ENCODE measurements around the gene ANK3. TPM values are rescaled to one million over a fixed set of nuclear protein-coding genes. Genes with fewer than 3 reads are reported as not detected.

Gene ANK3
- polyA plus RNA-seq, 1 experiment = 1.6 TPM

DNA sequence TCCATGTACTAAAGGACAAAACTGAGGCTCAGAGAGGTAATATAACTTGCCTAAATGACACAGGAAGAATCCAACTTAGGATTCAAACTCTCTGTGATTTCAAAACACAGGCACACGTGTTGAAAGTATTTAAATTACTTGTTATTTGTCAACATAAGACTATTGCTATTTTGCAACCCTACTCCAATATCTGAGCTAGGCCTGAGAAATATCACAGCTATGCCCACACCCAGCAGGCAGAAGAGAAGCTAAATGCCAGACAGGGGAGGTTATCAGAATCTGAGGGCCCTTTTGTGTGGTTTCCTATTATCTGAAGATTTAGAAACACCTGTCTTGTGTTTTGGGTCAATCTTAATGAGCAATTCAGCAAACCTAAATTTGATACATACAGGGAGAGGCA is 204.3 kb downstream of the ANK3 start:
- Histone ChIP-seq H3K9me3 (ENCODE audit: control insufficient read depth, insufficient read depth, low read length) (no peaks in the 10 kb centered on the region), H3K27me3 (ENCODE audit: control insufficient read depth, insufficient read depth, low read length) (no peaks in the 10 kb centered on the region), H3K4me3 (ENCODE audit: low read depth, low read length) (no peak overlapping the region), H3K27ac (ENCODE audit: low read depth, low read length) (no peak overlapping the region)
- TF ChIP-seq, protein P1, sequence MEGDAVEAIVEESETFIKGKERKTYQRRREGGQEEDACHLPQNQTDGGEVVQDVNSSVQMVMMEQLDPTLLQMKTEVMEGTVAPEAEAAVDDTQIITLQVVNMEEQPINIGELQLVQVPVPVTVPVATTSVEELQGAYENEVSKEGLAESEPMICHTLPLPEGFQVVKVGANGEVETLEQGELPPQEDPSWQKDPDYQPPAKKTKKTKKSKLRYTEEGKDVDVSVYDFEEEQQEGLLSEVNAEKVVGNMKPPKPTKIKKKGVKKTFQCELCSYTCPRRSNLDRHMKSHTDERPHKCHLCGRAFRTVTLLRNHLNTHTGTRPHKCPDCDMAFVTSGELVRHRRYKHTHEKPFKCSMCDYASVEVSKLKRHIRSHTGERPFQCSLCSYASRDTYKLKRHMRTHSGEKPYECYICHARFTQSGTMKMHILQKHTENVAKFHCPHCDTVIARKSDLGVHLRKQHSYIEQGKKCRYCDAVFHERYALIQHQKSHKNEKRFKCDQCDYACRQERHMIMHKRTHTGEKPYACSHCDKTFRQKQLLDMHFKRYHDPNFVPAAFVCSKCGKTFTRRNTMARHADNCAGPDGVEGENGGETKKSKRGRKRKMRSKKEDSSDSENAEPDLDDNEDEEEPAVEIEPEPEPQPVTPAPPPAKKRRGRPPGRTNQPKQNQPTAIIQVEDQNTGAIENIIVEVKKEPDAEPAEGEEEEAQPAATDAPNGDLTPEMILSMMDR (IDR thresholded peaks at IDR 0.05; ENCODE audit: low read depth, low read length) = no peak
- ChIA-PET CTCF (interaction anchor here (0.6 to 0.7 kb wide), 2 partner anchors 32 to 86 kb away, joined by 3 read pairs; no protein-coding TSS in a partner anchor), POLR2A (no interaction called here)
- DNase-seq (ENCODE audit: low read depth, low spot score) = no peak

- Histone ChIP-seq H3K9me3 (ENCODE audit: control insufficient read depth, insufficient read depth, low read length) (no peaks in the 10 kb centered on the region), H3K4me3 (ENCODE audit: low read depth, low read length) (no peak overlapping the region), H3K27ac (ENCODE audit: low read depth, low read length) (no peak overlapping the region), H3K27me3 (ENCODE audit: control insufficient read depth, insufficient read depth, low read length) (no peaks in the 10 kb centered on the region)
- POLR2A ChIA-PET = no interaction called here
- no peak for DNase-seq (ENCODE audit: low read depth, low spot score)
- CTCF ChIA-PET = interaction anchor here (1.0 to 1.1 kb wide), 2 partner anchors 21 to 83 kb away, joined by 3 to 4 read pairs; no protein-coding TSS in a partner anchor
- TF ChIP-seq, protein P1 (IDR thresholded peaks at IDR 0.05; ENCODE audit: low read depth, low read length) = no peak
Observed at GRCh38 chr10:60182691-60183090, 207.0 kb downstream of the ANK3 start.

DNA sequence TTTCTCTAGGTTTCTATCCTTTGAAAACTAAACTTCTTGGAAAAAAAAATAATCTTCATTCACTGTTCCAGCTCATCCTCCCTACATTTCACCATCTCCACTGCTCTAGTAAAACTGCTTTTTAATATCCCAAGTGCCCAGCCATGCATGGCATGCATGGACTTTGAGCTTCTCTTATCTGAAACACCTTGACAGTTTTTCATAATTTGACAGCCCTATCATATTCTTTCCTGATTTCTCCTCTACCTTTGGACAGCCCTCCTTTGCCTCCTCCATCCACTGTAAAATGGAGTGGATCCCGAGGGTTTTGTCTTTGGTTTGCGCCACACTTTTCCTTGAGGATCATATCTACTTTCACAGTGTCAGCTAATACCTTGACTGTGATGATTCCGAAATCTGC is 212.8 kb downstream of the ANK3 start:
- no peaks in the 10 kb centered on the region for H3K9me3 ChIP-seq (ENCODE audit: control insufficient read depth, insufficient read depth, low read length)
- no peak for DNase-seq (ENCODE audit: low read depth, low spot score)
- POLR2A ChIA-PET = no interaction called here
- H3K27me3 ChIP-seq (ENCODE audit: control insufficient read depth, insufficient read depth, low read length) = no peaks in the 10 kb centered on the region
- CTCF ChIA-PET = no interaction called here
- H3K27ac ChIP-seq (ENCODE audit: low read depth, low read length) = no peak overlapping the region
- no peak overlapping the region for H3K4me3 ChIP-seq (ENCODE audit: low read depth, low read length)
- TF ChIP-seq, protein P1 (IDR thresholded peaks at IDR 0.05; ENCODE audit: low read depth, low read length) = no peak

DNA sequence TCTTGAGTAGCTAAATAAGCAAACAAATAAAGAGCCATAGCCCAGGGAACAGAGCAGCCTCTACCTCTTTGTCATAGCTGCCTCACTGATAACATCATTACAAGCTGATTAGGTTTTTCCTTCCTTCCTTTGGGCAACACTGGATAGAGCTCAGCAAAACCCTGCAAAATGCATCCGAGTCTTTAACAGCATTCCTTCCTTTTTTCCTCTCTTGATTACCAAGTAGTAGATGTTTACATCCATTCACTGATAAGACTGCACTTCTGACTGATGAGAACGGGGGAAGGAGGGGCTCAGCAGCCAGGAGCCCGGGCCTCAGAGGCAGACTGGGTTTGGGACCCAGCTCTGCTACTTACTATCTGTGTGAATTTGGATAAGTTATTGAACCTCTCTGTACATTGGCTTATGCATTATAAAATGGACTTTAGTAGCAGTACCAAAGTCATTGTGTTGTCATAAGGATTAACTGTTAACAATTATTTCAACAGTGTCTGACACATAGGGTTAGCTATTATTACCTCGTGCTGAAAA is 214.2 kb downstream of the ANK3 start:
- CTCF ChIA-PET = interaction anchor here (1.2 to 1.4 kb wide), 2 partner anchors 29 to 34 kb away, joined by 4 read pairs; no protein-coding TSS in a partner anchor
- Histone ChIP-seq H3K27ac (ENCODE audit: low read depth, low read length) (no peak overlapping the region), H3K9me3 (ENCODE audit: control insufficient read depth, insufficient read depth, low read length) (no peaks in the 10 kb centered on the region), H3K27me3 (ENCODE audit: control insufficient read depth, insufficient read depth, low read length) (no peaks in the 10 kb centered on the region), H3K4me3 (ENCODE audit: low read depth, low read length) (no peak overlapping the region)
- no peak for DNase-seq (ENCODE audit: low read depth, low spot score)
- TF ChIP-seq, protein P1 (IDR thresholded peaks at IDR 0.05; ENCODE audit: low read depth, low read length) = no peak
- POLR2A ChIA-PET = no interaction called here

DNA sequence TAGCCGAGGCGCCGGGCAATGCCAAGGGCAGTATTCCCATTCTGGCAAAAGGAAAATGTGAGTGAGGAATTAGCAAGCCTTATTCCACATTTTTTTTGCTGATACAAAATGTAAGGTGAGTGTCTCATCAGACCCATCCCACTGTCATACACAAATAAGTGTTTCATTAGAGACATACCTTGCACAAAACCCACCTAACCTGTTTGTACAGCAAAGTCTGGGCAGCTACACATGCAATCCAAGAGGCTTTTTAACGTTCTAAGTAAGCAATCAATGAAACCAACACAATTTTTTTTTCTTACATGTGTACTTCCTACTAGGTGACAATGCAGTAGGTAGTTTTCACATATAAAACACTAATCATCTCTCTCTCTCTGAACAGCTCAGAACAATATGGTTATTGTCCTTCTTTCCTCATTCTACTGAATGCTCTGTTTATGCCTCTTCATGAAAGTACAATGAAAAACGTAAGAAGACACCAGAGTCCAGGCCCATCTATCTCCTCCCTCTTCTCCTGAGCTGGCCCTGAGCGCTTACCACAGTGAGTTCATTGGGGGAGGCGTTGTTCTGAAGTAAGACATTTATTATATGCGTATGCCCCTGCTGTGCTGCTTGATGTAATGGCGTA is 217.2 kb downstream of the ANK3 start:
- DNase-seq (ENCODE audit: low read depth, low spot score) = no peak
- no peak overlapping the region for H3K4me3 ChIP-seq (ENCODE audit: low read depth, low read length)
- no peaks in the 10 kb centered on the region for H3K9me3 ChIP-seq (ENCODE audit: control insufficient read depth, insufficient read depth, low read length)
- CTCF ChIA-PET = interaction anchor here (1.1 to 1.7 kb wide), 3 partner anchors 36 to 262 kb away, joined by 4 to 7 read pairs (median 6); no protein-coding TSS in a partner anchor
- POLR2A ChIA-PET = no interaction called here
- H3K27me3 ChIP-seq (ENCODE audit: control insufficient read depth, insufficient read depth, low read length) = no peaks in the 10 kb centered on the region
- H3K27ac ChIP-seq (ENCODE audit: low read depth, low read length) = no peak overlapping the region
- TF ChIP-seq, protein P1 (IDR thresholded peaks at IDR 0.05; ENCODE audit: low read depth, low read length) = no peak
